NCI-H1048 (cell line): Measurements from ENCODE around the gene CD163L1.
"Not testable (repeated sequence)": the region's sequence is repeated elsewhere in the genome, so short reads cannot be mapped to it uniquely, and the experiment has no call there.

Source experiments
- DNase-seq: peaks from one replicate; lab custom pipeline; 2025; lab: John Stamatoyannopoulos, UW

The CD163L1 gene

GRCh38 chr12:7403466-7403865 is 40.5 kb downstream of the CD163L1 start:
- no peak for DNase-seq

GRCh38 chr12:7399089-7399488 is 44.9 kb downstream of the CD163L1 start:
- no peak for DNase-seq

- no peak for DNase-seq
These were observed 47.5 kb downstream of the CD163L1 start for GRCh38 chr12:7396418-7396817.

GRCh38 chr12:7395950-7396349 is 48.0 kb downstream of the CD163L1 start:
- DNase-seq: no peak

GRCh38 chr12:7387289-7387688 is 56.7 kb downstream of the CD163L1 start:
- no peak for DNase-seq

GRCh38 chr12:7383157-7383556 is 60.8 kb downstream of the CD163L1 start:
- no peak for DNase-seq

GRCh38 chr12:7376196-7376595 is 67.8 kb downstream of the CD163L1 start:
- DNase-seq: no peak

GRCh38 chr12:7375145-7375543 is 68.8 kb downstream of the CD163L1 start:
- no peak for DNase-seq

- DNase-seq: no peak
These were observed 69.4 kb downstream of the CD163L1 start for GRCh38 chr12:7374423-7375144.

GRCh38 chr12:7373226-7373625 is 70.7 kb downstream of the CD163L1 start:
- DNase-seq: no peak

GRCh38 chr12:7369274-7369729 is 74.7 kb downstream of the CD163L1 start:
- DNase-seq: no peak

- no peak for DNase-seq
These were observed 81.2 kb downstream of the CD163L1 start for GRCh38 chr12:7362734-7363133.

- no peak for DNase-seq
These were observed 82.7 kb downstream of the CD163L1 start for GRCh38 chr12:7361265-7361664.

GRCh38 chr12:7354529-7354928 is 89.4 kb downstream of the CD163L1 start:
- DNase-seq: no peak

- no peak for DNase-seq
These were observed 91.3 kb downstream of the CD163L1 start for GRCh38 chr12:7352661-7353060.

GRCh38 chr12:7351177-7351576 is 92.8 kb downstream of the CD163L1 start:
- DNase-seq: no peak

- DNase-seq: no peak
These were observed 94.5 kb downstream of the CD163L1 start for GRCh38 chr12:7349418-7349817.

GRCh38 chr12:7346551-7347225 is 97.3 kb downstream of the CD163L1 start:
- DNase-seq: no peak

- DNase-seq: no peak
These were observed 98.9 kb downstream of the CD163L1 start for GRCh38 chr12:7344833-7345606.

GRCh38 chr12:7339675-7340074 is 104.3 kb downstream of the CD163L1 start:
- DNase-seq: no peak

GRCh38 chr12:7337790-7338189 is 106.2 kb downstream of the CD163L1 start:
- not testable (repeated sequence) for DNase-seq

- no peak for DNase-seq
These were observed 116.0 kb downstream of the CD163L1 start for GRCh38 chr12:7327918-7328317.

- no peak for DNase-seq
These were observed 119.8 kb downstream of the CD163L1 start for GRCh38 chr12:7324176-7324575.
